MG63 (cell line): ENCODE measurements around the gene SLC5A1. TPM values are rescaled to one million over a fixed set of nuclear protein-coding genes. Genes with fewer than 3 reads are reported as not detected.

Experiments used
- DNase-seq: peaks from one replicate; pipeline ENCODE4 v3.0.0-alpha.2; 2020
- H3K27me3 ChIP-seq: fragments of 250-450 bp; sonication (Bioruptor Pico); 2 replicates; pipeline ENCODE4 v1.5.1; 2020; ENCODE audit warnings: mild to moderate bottlenecking, moderate library complexity
- H3K36me3 ChIP-seq: fragments of 250-450 bp; sonication (Bioruptor Pico); 2 replicates; pipeline ENCODE4 v1.5.1; 2020; ENCODE audit warnings: mild to moderate bottlenecking, moderate library complexity
- H3K4me3 ChIP-seq: fragments of 250-450 bp; sonication (Bioruptor Pico); 2 replicates; pipeline ENCODE4 v1.5.1; 2020; ENCODE audit warnings: mild to moderate bottlenecking, moderate library complexity
- H3K9me3 ChIP-seq: fragments of 250-450 bp; sonication (Bioruptor Pico); 2 replicates; pipeline ENCODE4 v1.5.1; 2020; ENCODE audit warnings: mild to moderate bottlenecking, moderate library complexity
- total RNA-seq: library from RNA; depleted of rRNA; stranded (reverse); fragments of >200 nt; shearing (Covaris generic); gene quantifications from 2 replicates; pipeline ENCODE4 v1.2.3, GENCODE V29; 2014; ENCODE audit warnings: low replicate concordance; rRNA removed

The SLC5A1 gene
- not detected in 2 replicates for total RNA-seq

GRCh38 chr22:32042924-32043323, at the start of gene SLC5A1:
Gene SLC5A1 (plus strand): TSS chr22:32043261. CDS start chr22:32043282, 21 bp downstream.
- Histone ChIP-seq H3K4me3 (no peak within 1 kb of the TSS), H3K9me3 (no peaks in the 10 kb centered on the region), H3K27me3 (no peaks in the 10 kb centered on the region), H3K36me3 (no peaks in the 10 kb centered on the region)
- no peak for DNase-seq

- Histone ChIP-seq H3K36me3 (no peaks in the 10 kb centered on the region), H3K4me3 (no peak overlapping the region), H3K9me3 (no peaks in the 10 kb centered on the region), H3K27me3 (peaks cover 4% of the 10 kb centered on the region; the same call in 1 of the 2 replicates)
- DNase-seq: no peak
These were observed 48.0 kb upstream of the SLC5A1 start for GRCh38 chr22:31995046-31995445.

DNA sequence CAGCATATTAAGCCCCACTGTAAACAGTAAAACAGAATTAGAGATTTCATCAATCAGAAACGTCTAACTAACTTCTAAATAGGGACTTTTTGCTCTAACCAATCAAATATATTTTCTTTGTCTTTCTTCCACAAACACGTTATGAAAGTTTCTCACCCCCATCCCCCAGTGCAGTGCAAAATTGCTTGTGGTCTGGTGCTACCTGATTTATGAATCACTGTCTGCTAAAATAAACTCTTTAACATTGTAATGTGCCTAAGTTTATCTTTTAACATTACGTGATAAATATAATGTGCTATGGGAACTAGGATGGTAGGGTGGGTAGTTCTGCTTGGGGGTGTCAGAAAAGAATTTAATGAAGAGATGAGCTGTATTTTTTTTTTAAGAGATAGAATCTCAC, 47.3 kb upstream of the SLC5A1 start:
- Histone ChIP-seq H3K9me3 (no peaks in the 10 kb centered on the region), H3K36me3 (no peaks in the 10 kb centered on the region), H3K27me3 (peaks cover 4% of the 10 kb centered on the region; the same call in 1 of the 2 replicates), H3K4me3 (no peak overlapping the region)
- no peak for DNase-seq

DNA sequence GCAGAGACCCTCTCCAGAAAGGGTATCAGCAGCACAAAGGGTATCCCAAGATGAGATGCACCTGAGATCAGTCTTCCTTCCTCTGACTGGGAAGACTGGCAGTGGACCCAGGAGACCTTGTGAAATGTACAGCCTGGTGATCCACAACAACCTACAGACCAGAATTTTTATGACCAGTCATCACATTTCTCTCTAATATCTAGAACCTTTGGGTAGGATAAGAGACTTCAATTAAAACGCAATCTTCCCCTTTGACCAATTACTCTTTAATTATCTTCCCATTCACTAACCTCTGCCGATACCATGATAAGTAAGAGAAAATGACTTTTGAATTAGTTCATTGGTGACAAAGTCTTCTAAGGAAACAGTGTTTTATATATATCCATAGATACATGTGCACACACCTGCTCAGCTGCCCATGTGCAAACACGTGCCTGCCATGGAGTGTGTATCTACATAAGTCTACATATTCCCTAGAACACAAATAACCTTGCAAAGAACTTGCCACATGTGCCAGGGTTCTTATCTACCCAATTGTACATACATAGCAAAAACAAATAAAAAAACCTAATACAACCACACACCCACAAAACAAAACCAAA, 44.2 kb upstream of the SLC5A1 start:
- Histone ChIP-seq H3K9me3 (no peaks in the 10 kb centered on the region), H3K4me3 (no peak overlapping the region), H3K27me3 (peaks cover 4% of the 10 kb centered on the region; the same call in 1 of the 2 replicates), H3K36me3 (no peaks in the 10 kb centered on the region)
- no peak for DNase-seq

GRCh38 chr22:32000181-32000580, 42.9 kb upstream of the SLC5A1 start:
- Histone ChIP-seq H3K4me3 (no peak overlapping the region), H3K36me3 (no peaks in the 10 kb centered on the region), H3K9me3 (no peaks in the 10 kb centered on the region), H3K27me3 (peaks cover 4% of the 10 kb centered on the region; the same call in 1 of the 2 replicates)
- no peak for DNase-seq

DNA sequence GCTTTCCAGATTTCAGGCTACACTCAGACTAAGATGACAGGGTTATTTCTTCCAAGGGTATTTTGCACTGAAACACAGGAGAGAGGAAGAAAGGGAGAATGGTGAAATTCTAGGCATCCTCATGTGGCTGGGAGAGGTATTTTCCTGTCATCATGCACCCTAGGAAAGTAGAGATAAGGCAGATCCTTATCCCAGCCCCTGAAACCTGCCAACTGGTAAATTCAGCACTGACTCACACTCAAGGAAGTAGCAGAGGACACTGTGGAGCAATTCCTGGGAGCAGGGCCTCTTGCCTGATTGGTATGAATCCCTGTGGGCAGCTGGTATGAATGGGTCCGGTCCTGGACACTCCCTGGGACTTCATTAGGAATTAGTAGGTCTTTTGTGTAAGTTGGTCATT, 37.6 kb upstream of the SLC5A1 start:
- no peak overlapping the region for H3K4me3 ChIP-seq
- peak; percentile 55 for DNase-seq

GRCh38 chr22:32013200-32013599, 29.9 kb upstream of the SLC5A1 start:
- no peaks in the 10 kb centered on the region for H3K36me3 ChIP-seq
- no peak for DNase-seq

More for the DNA sequence above, 37.6 kb upstream of the SLC5A1 start:
- no peaks in the 10 kb centered on the region for H3K9me3 ChIP-seq
- no peaks in the 10 kb centered on the region for H3K36me3 ChIP-seq
- H3K27me3 ChIP-seq: no peaks in the 10 kb centered on the region

GRCh38 chr22:32016081-32016480, 27.0 kb upstream of the SLC5A1 start:
- Histone ChIP-seq H3K4me3 (no peak overlapping the region), H3K9me3 (peaks cover 7% of the 10 kb centered on the region; the same call in 1 of the 2 replicates), H3K36me3 (no peaks in the 10 kb centered on the region), H3K27me3 (no peaks in the 10 kb centered on the region; the same call in 1 of the 2 replicates)
- no peak for DNase-seq

More at GRCh38 chr22:32013200-32013599, 29.9 kb upstream of the SLC5A1 start:
- Histone ChIP-seq H3K9me3 (peaks cover 7% of the 10 kb centered on the region; the same call in 1 of the 2 replicates), H3K27me3 (no peaks in the 10 kb centered on the region; the same call in 1 of the 2 replicates), H3K4me3 (no peak overlapping the region)

DNA sequence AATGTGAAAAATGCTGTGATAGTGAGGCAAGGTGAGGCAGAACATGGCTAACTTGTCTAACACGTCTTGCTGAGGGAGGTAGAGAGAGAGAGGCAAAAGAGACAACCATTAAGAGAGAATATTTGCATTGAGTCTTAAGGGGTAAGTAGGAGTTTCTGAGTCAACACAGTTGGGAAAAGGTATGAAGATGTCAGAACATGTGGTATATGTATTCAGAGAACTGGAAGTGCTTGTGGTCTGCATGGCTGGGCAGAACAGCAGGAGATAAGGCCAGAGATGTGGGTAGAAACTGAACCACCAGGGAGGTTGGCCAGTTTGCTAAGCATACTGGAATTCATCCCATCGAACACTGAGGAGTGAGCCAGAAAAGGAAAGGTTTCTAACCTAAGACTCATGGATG, 25.0 kb upstream of the SLC5A1 start:
- H3K36me3 ChIP-seq: no peaks in the 10 kb centered on the region
- H3K9me3 ChIP-seq: peaks cover 4% of the 10 kb centered on the region; the same call in 1 of the 2 replicates
- no peak overlapping the region for H3K4me3 ChIP-seq
- peaks cover 2% of the 10 kb centered on the region; the same call in 1 of the 2 replicates for H3K27me3 ChIP-seq
- no peak for DNase-seq

DNA sequence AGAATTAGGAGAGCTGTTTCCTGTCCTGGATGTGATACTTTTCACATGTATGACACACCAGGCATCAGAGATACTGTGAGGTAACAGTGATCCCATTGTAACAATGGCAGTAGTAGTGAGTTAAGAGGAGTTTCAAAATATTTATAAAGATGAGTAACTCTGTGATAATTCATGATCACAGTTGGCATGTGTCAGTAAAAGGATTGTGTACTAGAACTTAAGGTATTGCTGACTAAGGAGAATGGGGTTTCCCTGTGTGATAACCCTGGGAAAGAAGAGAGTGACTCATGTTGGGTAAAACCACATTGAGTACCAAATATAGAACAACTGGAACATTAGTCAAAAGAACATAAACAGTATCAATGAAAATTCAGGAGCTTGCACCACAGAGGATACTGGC, 22.9 kb upstream of the SLC5A1 start:
- Histone ChIP-seq H3K4me3 (no peak overlapping the region), H3K36me3 (no peaks in the 10 kb centered on the region), H3K27me3 (peaks cover 2% of the 10 kb centered on the region; the same call in 1 of the 2 replicates), H3K9me3 (no peaks in the 10 kb centered on the region)
- no peak for DNase-seq

DNA sequence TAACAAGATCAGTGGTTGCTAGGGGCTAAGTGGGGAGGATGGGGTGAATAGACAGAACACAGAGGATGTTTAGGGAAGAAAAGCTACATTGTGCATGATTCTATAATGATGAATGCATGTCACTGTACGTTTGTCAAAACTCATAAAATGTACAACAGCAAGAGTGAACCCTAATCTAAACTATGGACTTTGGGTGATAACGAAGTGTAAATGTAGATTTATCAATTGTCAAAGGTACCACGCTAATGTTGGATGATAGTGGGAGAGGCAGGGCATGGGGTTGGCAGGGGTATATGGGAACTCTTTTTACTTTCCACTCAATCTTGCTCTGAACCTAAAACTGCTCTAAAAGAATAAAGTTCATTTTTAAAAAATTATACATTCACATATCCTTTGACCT, 21.3 kb upstream of the SLC5A1 start:
- no peaks in the 10 kb centered on the region for H3K9me3 ChIP-seq
- no peak overlapping the region for H3K4me3 ChIP-seq
- no peaks in the 10 kb centered on the region for H3K36me3 ChIP-seq
- DNase-seq: no peak
- peaks cover 2% of the 10 kb centered on the region; the same call in 1 of the 2 replicates for H3K27me3 ChIP-seq

DNA sequence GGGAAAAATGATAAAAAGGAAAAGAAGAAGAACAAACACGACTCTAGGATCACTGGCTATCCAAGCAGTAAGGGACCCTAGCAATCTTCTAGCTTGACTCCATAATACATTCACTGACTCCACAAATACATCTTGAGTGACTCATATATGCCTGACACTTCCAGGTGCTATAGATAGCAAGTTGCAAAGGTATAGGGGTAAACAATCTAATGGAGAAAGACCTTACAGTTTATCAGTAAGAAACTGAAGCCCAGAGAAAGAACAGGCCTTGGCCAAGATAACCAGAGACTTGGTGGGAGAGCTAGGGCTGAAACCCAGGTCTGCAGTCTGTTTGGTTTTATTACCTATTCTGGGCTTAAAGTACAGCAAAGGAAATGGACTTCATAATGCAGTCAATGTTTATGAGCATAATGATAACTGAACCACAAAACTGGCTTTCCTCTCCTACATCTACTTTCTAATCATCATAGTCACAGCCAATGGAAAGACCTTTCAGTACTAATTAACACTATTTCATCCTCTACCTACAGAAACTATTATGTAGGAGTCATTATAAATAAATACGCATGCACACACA, 19.7 kb upstream of the SLC5A1 start:
- Histone ChIP-seq H3K4me3 (no peak overlapping the region), H3K27me3 (0 out of 2 replicates have a peak, but pooled peaks cover 2% of the 10 kb centered on the region), H3K9me3 (no peaks in the 10 kb centered on the region), H3K36me3 (no peaks in the 10 kb centered on the region)
- no peak for DNase-seq

GRCh38 chr22:32024796-32025195, 18.3 kb upstream of the SLC5A1 start:
- Histone ChIP-seq H3K4me3 (no peak overlapping the region), H3K9me3 (no peaks in the 10 kb centered on the region), H3K36me3 (no peaks in the 10 kb centered on the region), H3K27me3 (0 out of 2 replicates have a peak, but pooled peaks cover 2% of the 10 kb centered on the region)
- no peak for DNase-seq

GRCh38 chr22:32030518-32031247, 12.4 kb upstream of the SLC5A1 start:
- Histone ChIP-seq H3K9me3 (no peaks in the 10 kb centered on the region), H3K4me3 (no peak overlapping the region), H3K27me3 (no peaks in the 10 kb centered on the region), H3K36me3 (no peaks in the 10 kb centered on the region)
- no peak for DNase-seq

GRCh38 chr22:32031466-32031865, 11.6 kb upstream of the SLC5A1 start:
- DNase-seq: no peak
- no peaks in the 10 kb centered on the region for H3K9me3 ChIP-seq
- no peaks in the 10 kb centered on the region for H3K36me3 ChIP-seq
- no peaks in the 10 kb centered on the region for H3K27me3 ChIP-seq
- no peak overlapping the region for H3K4me3 ChIP-seq

- H3K27me3 ChIP-seq: no peaks in the 10 kb centered on the region
- H3K4me3 ChIP-seq: no peak overlapping the region
- no peaks in the 10 kb centered on the region for H3K9me3 ChIP-seq
- no peaks in the 10 kb centered on the region for H3K36me3 ChIP-seq
- no peak for DNase-seq
These were observed 8.8 kb upstream of the SLC5A1 start for GRCh38 chr22:32034275-32034674.

- Histone ChIP-seq H3K9me3 (no peaks in the 10 kb centered on the region), H3K36me3 (no peaks in the 10 kb centered on the region), H3K4me3 (no peak overlapping the region), H3K27me3 (no peaks in the 10 kb centered on the region)
- DNase-seq: no peak
These were observed 5.8 kb upstream of the SLC5A1 start for GRCh38 chr22:32037236-32037635.
